Activated CD8-positive, alpha-beta memory T cell treated with anti-CD3 and anti-CD28 coated beads, Interleukin-2, amount 50 U/mL, for 1 hour (primary cell): ENCODE results near the gene TAF11L8.
"Not testable (repeated sequence)": the region's sequence is repeated elsewhere in the genome, so short reads cannot be mapped to it uniquely, and the experiment has no call there.

Experiments
- DNase-seq: peaks from one replicate; pipeline ENCODE4 v3.0.0-alpha.2; 2020; ENCODE audit errors: extremely low read depth

The TAF11L8 gene

DNA sequence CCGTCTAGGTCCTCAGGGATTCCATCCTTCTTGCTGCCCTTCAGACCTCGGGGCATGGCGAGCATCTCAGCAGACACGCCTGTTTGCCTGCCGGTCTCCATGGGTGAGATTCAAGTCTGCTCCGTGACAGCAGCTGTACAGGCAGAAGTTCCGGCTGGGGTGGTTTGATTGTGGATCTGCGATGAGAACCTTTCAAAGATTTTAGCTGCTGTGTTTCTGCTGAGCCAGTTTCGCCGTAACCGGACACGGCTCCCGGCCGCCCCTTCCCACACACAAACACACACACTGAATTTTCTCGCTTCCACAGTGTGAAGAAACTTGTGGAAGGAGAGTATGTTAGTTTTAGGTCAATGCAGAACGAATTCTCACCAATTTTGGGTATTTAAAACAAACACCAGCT lies at the start of gene TAF11L8:
Gene TAF11L8 (minus strand): TSS at position 101 of the 400 bp plus-strand sequence.
- not testable (repeated sequence) for DNase-seq

DNA sequence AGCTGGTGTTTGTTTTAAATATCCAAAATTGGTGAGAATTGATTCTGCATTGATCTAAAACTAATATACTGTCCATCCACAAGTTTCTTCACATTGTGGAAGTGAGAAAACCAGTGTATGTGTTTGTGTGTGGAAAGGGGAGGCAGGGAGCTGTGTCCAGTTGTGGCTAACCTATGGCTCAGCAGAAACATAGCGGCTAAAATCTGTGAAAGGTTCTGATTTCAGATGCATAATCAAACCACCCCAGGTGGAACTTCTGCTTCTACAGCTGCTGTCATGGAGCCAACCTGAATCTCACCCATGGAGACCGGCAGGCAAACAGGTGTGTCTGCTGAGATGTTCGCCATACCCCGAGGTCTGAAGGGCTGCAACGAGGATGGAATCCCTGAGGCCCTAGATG lies 43.4 kb upstream of the TAF11L8 start, which contains the start of gene TAF11L14:
Gene TAF11L14 (plus strand): TSS at position 301 of the 400 bp plus-strand sequence.
- DNase-seq: no peak

DNA sequence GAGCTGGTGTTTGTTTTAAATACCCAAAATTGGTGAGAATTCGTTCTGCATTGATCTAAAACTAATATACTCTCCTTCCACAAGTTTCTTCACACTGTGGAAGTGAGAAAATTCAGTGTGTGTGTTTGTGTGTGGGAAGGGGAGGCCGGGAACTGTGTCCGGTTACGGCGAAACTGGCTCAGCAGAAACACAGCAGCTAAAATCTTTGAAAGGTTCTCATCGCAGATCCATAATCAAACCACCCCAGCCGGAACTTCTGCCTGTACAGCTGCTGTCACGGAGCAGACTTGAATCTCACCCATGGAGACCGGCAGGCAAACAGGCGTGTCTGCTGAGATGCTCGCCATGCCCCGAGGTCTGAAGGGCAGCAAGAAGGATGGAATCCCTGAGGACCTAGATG lies 41.0 kb upstream of the TAF11L8 start, which contains the start of gene TAF11L13:
Gene TAF11L13 (plus strand): TSS at position 301 of the 400 bp plus-strand sequence.
- not testable (repeated sequence) for DNase-seq

DNA sequence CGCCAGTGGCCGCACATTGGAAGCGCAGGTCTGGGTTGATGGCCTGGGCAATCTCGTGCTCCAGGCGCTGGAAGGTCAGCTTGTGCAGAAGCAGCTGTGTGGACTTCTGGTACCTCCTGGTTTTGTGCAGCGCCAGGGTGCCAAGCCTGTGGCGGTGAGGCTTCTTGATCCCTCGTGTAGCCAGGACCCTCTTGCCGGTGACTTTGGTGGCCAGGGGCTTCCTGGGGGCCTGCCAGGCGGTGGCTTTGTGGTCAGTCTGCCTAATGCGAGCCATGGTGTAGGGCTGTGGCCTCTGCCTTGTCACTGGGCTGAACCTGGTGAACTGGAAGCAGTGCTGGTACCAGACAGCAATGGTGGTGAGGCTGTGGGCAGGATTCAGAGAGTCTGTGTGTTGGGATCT lies 34.9 kb upstream of the TAF11L8 start:
- no peak for DNase-seq

DNA sequence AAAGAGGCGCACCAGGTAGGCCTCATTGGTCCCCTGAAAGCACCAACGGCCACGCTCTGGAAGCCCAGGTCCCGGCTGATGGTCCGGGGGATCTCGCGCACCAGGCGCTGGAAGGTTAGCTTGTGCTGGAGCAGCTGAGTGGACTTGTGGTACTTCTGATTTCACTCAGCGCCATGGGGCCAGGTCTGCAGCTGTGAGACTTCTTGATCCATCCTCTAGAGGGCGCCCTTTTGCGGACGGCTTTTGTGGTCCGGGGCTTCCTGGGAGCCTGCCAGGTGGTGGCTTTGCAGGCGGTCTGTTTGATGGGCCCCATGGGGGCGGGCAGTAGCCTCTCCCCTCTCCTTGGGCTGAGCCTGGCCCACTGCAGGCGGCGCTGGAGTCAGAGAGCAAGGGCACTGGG lies 29.9 kb upstream of the TAF11L8 start:
- DNase-seq: no peak

DNA sequence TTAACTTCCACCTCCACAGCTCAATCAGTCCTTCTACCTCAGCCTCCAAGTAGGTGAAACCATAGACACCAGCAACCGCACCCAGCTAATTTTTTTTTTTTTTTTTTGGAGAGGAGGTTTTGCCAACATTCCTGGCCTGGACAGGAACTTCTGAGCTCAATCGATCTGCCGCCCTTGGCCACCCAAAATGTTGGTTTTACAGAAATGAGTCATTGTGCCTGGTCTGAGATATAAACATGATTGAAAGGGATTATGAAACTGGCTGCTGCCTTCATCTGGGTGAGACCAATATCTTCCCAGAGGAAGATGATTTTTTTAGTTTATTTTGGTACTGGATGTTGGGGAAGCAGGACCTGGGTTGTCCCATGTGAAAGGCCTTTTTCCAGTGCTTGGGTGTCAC lies 28.6 kb upstream of the TAF11L8 start:
- DNase-seq: no peak

DNA sequence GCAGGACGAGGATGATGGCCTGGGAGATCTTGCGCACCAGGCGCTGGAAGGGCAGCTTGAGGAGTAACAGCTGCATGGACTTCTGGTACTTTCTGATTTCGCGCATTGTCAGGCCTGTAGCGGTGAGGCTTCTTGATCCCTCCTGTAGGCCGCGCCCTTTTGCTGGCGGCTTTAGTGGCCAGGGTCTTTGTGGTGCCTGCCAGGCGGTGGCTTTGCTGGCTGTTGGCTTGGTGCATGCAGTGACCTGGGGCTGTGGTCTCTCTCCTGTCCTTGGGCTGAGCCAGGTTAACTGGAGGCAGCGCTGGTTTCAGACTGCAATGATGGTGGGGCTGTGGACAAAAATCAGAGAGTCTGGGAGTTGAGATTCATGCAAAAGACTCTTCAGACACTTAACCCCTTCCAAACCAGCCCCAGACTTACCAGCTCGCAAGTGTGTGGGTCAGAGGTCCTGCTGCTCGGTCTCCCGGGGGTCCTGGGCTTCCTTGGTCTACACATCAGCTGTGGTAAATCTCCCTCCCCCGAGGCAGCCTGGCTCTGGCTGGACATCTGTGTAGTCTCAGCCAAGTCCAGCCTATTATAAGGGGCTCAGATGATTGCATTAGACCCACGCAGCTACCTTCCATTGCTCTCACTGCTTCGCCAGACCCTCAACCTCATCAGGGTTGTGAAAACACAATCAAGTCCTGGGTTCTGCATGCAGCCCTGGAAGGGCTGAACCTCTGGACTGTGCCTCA lies 24.3 kb upstream of the TAF11L8 start:
- DNase-seq: no peak

DNA sequence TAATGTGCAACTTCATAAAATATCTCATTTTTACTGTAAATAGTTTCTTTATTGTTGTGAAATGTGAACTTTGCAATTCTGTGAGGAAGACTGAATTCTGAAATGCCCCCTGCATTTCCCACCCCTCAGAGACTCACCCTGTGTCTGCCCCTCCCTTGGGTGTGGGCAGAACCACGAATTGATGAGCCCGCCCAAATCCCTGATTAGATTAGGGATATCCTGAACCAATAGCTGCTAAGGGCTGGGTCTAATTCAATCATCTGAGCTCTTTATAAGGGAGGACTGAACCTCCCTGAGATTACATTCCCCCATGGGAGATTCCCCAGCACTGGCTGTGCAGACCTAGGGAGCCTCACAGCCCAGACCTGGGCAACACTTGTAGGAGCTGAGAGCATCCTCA lies 19.3 kb upstream of the TAF11L8 start, which contains the start of gene TAF11L12:
Gene TAF11L12 (plus strand): TSS at position 301 of the 400 bp plus-strand sequence.
- not testable (repeated sequence) for DNase-seq

DNA sequence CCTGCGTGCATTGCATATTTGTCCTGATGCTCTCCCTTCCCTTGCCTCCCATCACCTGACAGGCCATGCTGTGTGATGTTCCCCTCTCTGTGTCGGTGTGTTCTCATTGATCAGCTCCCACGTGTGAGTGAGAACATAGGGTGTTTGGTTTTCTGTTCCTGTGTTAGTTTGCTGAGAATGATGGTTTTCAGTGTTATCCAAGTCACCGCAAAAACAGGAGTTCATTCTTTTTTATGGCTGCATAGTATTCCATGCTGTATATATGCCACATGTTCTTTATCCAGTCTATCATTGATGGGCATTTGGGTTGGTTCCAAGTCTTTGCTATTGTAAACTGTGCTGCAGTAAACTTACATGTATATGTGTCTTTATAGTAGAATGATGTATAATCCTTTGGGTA lies 16.7 kb upstream of the TAF11L8 start:
- not testable (repeated sequence) for DNase-seq

DNA sequence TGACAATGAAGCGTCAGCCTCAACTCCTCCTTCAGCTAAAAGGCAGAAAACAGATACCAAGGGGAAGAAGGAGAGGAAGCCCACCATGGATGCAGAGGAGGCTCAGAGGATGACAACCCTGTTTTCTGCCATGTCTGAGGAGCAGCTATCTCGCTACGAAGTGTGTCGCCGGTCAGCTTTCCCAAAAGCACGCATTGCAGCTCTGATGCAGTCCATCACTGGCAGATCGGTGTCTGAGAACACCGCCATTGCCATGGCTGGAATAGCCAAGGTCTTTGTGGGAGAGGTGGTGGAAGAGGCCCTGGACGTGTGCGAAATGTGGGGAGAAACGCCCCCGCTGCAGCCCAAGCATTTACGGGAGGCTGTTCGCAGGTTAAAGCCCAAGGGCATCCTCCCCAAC lies 14.2 kb upstream of the TAF11L8 start:
- no peak for DNase-seq

DNA sequence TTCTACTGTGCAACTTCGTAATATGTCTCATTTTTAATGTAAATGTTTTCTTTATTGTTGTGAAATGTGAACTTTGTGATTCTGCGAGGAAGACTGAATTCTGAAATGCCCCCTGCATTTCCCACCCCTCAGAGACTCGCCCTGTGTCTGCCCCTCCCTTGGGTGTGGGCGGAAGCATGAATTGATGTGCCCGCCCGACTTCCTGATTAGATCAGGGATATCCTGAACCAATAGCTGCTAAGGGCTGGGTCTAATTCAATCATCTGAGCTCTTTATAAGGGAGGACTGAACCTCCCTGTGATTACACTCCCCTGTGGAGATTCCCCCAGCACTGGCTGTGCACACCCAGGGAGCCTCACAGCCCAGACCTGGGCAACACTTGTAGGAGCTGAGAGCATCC lies 13.1 kb upstream of the TAF11L8 start, which contains the start of gene TAF11L11:
Gene TAF11L11 (plus strand): TSS at position 304 of the 400 bp plus-strand sequence.
- DNase-seq: not testable (repeated sequence)

DNA sequence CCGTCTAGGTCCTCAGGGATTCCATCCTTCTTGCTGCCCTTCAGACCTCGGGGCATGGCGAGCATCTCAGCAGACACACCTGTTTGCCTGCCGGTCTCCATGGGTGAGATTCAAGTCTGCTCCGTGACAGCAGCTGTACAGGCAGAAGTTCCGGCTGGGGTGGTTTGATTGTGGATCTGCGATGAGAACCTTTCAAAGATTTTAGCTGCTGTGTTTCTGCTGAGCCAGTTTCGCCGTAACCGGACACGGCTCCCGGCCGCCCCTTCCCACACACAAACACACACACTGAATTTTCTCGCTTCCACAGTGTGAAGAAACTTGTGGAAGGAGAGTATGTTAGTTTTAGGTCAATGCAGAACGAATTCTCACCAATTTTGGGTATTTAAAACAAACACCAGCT lies 7.0 kb upstream of the TAF11L8 start, which contains the start of gene TAF11L10:
Gene TAF11L10 (minus strand): TSS at position 101 of the 400 bp plus-strand sequence.
- DNase-seq: not testable (repeated sequence)

DNA sequence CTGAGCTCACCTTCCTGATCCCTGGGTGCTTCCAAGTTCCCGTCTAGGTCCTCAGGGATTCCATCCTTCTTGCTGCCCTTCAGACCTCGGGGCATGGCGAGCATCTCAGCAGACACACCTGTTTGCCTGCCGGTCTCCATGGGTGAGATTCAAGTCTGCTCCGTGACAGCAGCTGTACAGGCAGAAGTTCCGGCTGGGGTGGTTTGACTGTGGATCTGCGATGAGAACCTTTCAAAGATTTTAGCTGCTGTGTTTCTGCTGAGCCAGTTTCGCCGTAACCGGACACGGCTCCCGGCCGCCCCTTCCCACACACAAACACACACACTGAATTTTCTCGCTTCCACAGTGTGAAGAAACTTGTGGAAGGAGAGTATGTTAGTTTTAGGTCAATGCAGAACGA lies 3.5 kb upstream of the TAF11L8 start, which contains the start of gene TAF11L9:
Gene TAF11L9 (minus strand): TSS at position 140 of the 400 bp plus-strand sequence.
- DNase-seq: not testable (repeated sequence)

DNA sequence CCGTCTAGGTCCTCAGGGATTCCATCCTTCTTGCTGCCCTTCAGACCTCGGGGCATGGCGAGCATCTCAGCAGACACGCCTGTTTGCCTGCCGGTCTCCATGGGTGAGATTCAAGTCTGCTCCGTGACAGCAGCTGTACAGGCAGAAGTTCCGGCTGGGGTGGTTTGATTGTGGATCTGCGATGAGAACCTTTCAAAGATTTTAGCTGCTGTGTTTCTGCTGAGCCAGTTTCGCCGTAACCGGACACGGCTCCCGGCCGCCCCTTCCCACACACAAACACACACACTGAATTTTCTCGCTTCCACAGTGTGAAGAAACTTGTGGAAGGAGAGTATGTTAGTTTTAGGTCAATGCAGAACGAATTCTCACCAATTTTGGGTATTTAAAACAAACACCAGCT lies 5.1 kb downstream of the TAF11L8 start, which contains the start of gene TAF11L7:
Gene TAF11L7 (minus strand): TSS at position 101 of the 400 bp plus-strand sequence.
- not testable (repeated sequence) for DNase-seq
